HG03469 (cell line): ENCODE measurements around the gene FOXK1.

ENCODE experiments used
- ATAC-seq: cut with Tn5 transposase; IDR thresholded peaks from one replicate; pipeline ENCODE4 v1.9.1; 2021; ENCODE audit warnings: mild to moderate bottlenecking, moderate library complexity, moderate number of reproducible peaks; ENCODE audit not compliant: unreplicated experiment

The FOXK1 gene

GRCh38 chr7:4814433-4814832 lies 132.3 kb downstream of the FOXK1 start:
- ATAC-seq: no peak

DNA sequence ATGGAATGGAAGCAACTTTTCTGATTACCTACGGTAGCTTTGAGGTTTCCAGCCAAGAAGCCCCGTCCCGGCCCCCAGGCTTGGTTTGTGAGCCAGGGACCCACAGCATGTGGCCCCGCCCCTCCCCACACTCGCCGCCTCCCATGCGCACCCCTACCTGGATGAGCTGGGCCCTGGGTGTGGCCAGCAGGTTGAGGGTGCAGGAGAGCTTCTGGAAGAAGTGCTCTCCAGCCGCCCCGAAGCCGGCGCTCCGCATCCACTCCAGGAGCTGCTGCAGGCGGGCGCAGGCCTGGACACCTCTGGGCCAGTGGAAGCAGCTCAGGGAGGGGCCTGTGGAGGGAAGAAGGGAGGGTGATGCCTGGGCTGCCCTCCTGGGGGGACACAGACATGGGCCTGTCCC lies 133.0 kb downstream of the FOXK1 start:
- no peak for ATAC-seq

DNA sequence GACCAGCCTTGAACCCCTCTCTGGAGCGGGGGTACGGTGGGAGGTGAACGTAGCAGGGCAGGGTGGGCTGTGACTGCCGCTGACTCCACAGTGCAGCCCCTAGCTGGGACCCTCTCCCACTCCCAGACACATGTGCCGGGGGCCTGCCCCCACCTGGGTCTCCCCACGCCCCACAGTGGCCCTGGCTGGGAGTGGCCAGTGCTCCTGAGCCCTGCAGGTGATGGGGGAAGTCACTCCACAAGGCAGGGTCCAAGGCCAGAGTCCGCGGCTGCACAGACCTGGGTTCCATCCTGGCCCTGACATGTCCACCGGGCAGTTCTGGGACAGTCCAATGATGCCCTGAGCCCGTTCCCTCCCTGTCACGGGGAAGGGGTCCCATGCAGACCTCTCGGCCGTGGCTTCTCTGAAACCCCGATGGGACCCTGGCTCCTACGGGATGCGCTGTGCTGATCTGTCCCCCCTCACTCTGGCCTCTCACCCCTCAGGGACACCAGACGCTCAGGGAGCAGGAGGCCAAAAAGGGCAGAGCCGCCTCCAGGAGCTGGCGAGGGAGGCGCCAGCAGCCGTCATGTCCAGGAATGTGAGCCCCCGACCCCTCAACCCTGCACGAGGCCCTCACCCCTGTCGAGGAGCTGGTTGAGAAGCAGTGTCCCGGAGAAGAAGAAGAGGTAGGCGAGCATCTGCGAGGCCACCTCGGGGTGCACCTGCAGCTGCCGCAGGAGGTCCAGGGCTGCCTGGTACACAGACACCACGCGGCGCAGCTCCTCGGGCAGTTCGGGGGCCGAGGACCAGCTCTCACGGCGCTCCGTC lies 133.7 kb downstream of the FOXK1 start:
- ATAC-seq: no peak

- no peak for ATAC-seq
Observed at GRCh38 chr7:4816419-4817080, 134.5 kb downstream of the FOXK1 start.

- no peak for ATAC-seq
Observed at GRCh38 chr7:4817178-4817901, 135.2 kb downstream of the FOXK1 start.

GRCh38 chr7:4818000-4818794 lies 136.1 kb downstream of the FOXK1 start:
- no peak for ATAC-seq

- ATAC-seq: no peak
Observed at GRCh38 chr7:4819560-4820404, 137.7 kb downstream of the FOXK1 start.

GRCh38 chr7:4820405-4820966 lies 138.4 kb downstream of the FOXK1 start:
- no peak for ATAC-seq
